GM23338 (cell line): Measurements from ENCODE around the gene DSEL. TPM values are rescaled to one million over a fixed set of nuclear protein-coding genes. Genes with fewer than 3 reads are reported as not detected.

ENCODE experiments used
- ATAC-seq: fragments of 200-7000 bp; cut with Tn5 transposase; 3 replicates; pipeline ENCODE4 v1.9.1; 2020
- DNase-seq: peaks from one replicate; pipeline ENCODE4 v3.0.0-alpha.2; 2015; ENCODE audit warnings: low spot score
- H2AFZ ChIP-seq: fragments of 200-600 bp; sonication (generic); 2 replicates; pipeline ENCODE4 v1.8.0; 2016; ENCODE audit warnings: antibody characterized with exemption, mild to moderate bottlenecking, moderate library complexity
- H3F3A ChIP-seq: fragments of 200-600 bp; sonication (generic); replicated peaks from 2 replicates; pipeline ENCODE4 v1.8.0; 2017; ENCODE audit warnings: antibody characterized with exemption, mixed run types, low read depth
- H3K27ac ChIP-seq: fragments of 200-600 bp; sonication (generic); 2 replicates; pipeline ENCODE4 v1.6.1; 2016; ENCODE audit warnings: low read depth
- H3K27me3 ChIP-seq: fragments of 200-600 bp; sonication (generic); 2 replicates; pipeline ENCODE4 v1.8.0; 2016; ENCODE audit warnings: mild to moderate bottlenecking, mixed run types, moderate library complexity; ENCODE audit not compliant: insufficient read depth
- H3K36me3 ChIP-seq: fragments of 200-600 bp; sonication (generic); 2 replicates; pipeline ENCODE4 v1.8.0; 2016; ENCODE audit warnings: mild to moderate bottlenecking; ENCODE audit not compliant: insufficient read depth
- H3K4me1 ChIP-seq: fragments of 200-600 bp; sonication (generic); 2 replicates; pipeline ENCODE4 v1.8.0; 2016; ENCODE audit warnings: mild to moderate bottlenecking, moderate library complexity; ENCODE audit not compliant: insufficient read depth
- H3K4me2 ChIP-seq: fragments of 200-600 bp; sonication (generic); 2 replicates; pipeline ENCODE4 v1.7.1; 2017; ENCODE audit warnings: mixed run types
- H3K4me3 ChIP-seq: fragments of 200-600 bp; sonication (generic); 2 replicates; pipeline ENCODE4 v1.6.1; 2016; ENCODE audit warnings: mixed run types
- H3K79me2 ChIP-seq: fragments of 200-600 bp; sonication (generic); replicated peaks from 2 replicates; pipeline ENCODE4 v1.8.0; 2017; ENCODE audit warnings: mild to moderate bottlenecking; ENCODE audit not compliant: insufficient read depth
- H3K9me2 ChIP-seq: fragments of 200-600 bp; sonication (generic); 2 replicates; pipeline ENCODE4 v1.8.0; 2017; ENCODE audit not compliant: insufficient read depth
- H4K20me1 ChIP-seq: fragments of 200-600 bp; sonication (generic); replicated peaks from 2 replicates; pipeline ENCODE4 v1.8.0; 2017; ENCODE audit warnings: mild to moderate bottlenecking; ENCODE audit not compliant: insufficient read depth
- H3K27ac Mint-ChIP-seq: 2 replicates; pipeline ENCODE4 v1.8.0; 2020; ENCODE audit warnings: inconsistent platforms, mild to moderate bottlenecking, moderate library complexity, mixed read lengths
- H3K27me3 Mint-ChIP-seq: 3 replicates; pipeline ENCODE4 v1.8.0; 2022; ENCODE audit warnings: low read depth, mild to moderate bottlenecking, moderate library complexity, mixed read lengths, inconsistent platforms; ENCODE audit not compliant: insufficient read depth, poor library complexity
- H3K36me3 Mint-ChIP-seq: 3 replicates; pipeline ENCODE4 v1.8.0; 2021; ENCODE audit warnings: low read depth, mild to moderate bottlenecking, inconsistent platforms, moderate library complexity, mixed read lengths
- H3K4me1 Mint-ChIP-seq: 3 replicates; pipeline ENCODE4 v1.8.0; 2020; ENCODE audit warnings: mild to moderate bottlenecking, inconsistent platforms, mixed read lengths
- H3K4me3 Mint-ChIP-seq: 3 replicates; pipeline ENCODE4 v1.8.0; 2021; ENCODE audit warnings: moderate library complexity, mild to moderate bottlenecking, inconsistent platforms, mixed read lengths
- H3K9me3 Mint-ChIP-seq: 3 replicates; pipeline ENCODE4 v1.8.0; 2020; ENCODE audit warnings: moderate library complexity, mild to moderate bottlenecking, inconsistent platforms, mixed read lengths
- POLR2AphosphoS5 ChIP-seq: IDR thresholded peaks from 2 replicates; pipeline ENCODE4 v1.6.1; 2016; ENCODE audit warnings: antibody characterized with exemption, low read depth
- ZNF114 ChIP-seq: fragments of 250-450 bp; sonication (Bioruptor Pico); IDR thresholded peaks from 2 replicates; pipeline ENCODE4 v1.5.0; 2020; ENCODE audit warnings: mild to moderate bottlenecking, moderate library complexity
- ZNF462 ChIP-seq: fragments of 250-450 bp; sonication (Bioruptor Pico); IDR thresholded peaks from 2 replicates; pipeline ENCODE4 v1.5.0; 2020; ENCODE audit warnings: mild to moderate bottlenecking, moderate library complexity
- long read RNA-seq: library from polyadenylated mRNA; unstranded; transcript quantifications from one replicate; pipeline ENCODE4 v2.0.0, GENCODE V29; 2020; ENCODE audit not compliant: unreplicated experiment
- polyA plus RNA-seq: library from polyadenylated mRNA; unstranded; fragments of >200 nt; fragmentation: Nextera tagmentation; extraction: Ambion mirVana; gene quantifications from 2 replicates; pipeline ENCODE4 v1.2.1, GENCODE V29; 2016
- total RNA-seq: library from RNA; depleted of rRNA; stranded (reverse); fragments of >200 nt; shearing (Covaris generic); gene quantifications from 2 replicates; pipeline ENCODE4 v1.2.3, GENCODE V29; 2014; rRNA removed

DSEL gene
- total RNA-seq (20.8 and 24.1 TPM in 2 replicates), polyA plus RNA-seq (4.9 and 5.7 TPM in 2 replicates)
- long read RNA-seq, full-length matches to known transcripts, result 6 of 17 reads
- long read RNA-seq, partial matches to known transcripts, result 0 of 17 reads
- long read RNA-seq, other reads (novel, unspliced or antisense), result 11 of 17 reads

GRCh38 chr18:67516539-67517443 is at the start of gene DSEL:
TSS of gene DSEL (minus strand) at chr18:67516720. CDS start at chr18:67514608, 2,112 bp downstream.
- Histone ChIP-seq H3K4me2 (peak within 1 kb of the TSS; percentile 94), H3K27me3 (no peaks in the 10 kb centered on the region), H3K79me2 (peaks cover 41% of the 10 kb centered on the region), H2AFZ (peak within 1 kb of the TSS; percentile 99), H3K4me1 (peaks cover 60% of the 10 kb centered on the region), H3F3A (no peaks in the 10 kb centered on the region), H3K9me2 (0 out of 2 replicates have a peak, but pooled peaks cover 4% of the 10 kb centered on the region), H3K36me3 (no peaks in the 10 kb centered on the region), H3K27ac (peak within 1 kb of the TSS; percentile 29; the same call in 1 of the 2 replicates), H4K20me1 (peaks cover 4% of the 10 kb centered on the region; the same call in 1 of the 2 replicates), H3K4me3 (peak within 1 kb of the TSS; percentile 94)
- Mint-ChIP-seq H3K9me3 (no peaks in the 10 kb centered on the region), H3K4me1 (peaks cover 56% of the 10 kb centered on the region), H3K27me3 (peaks cover 6% of the 10 kb centered on the region), H3K4me3 (peak within 1 kb of the TSS; percentile 93), H3K36me3 (peaks cover 41% of the 10 kb centered on the region), H3K27ac (peak within 1 kb of the TSS; percentile 92)
- peak; percentile 84 for TF ChIP-seq POLR2AphosphoS5
- TF ChIP-seq ZNF462 (CRISPR knock-in tag), result no peak
- peak; percentile 96 for DNase-seq
- ATAC-seq, result peak; percentile 82

DNA sequence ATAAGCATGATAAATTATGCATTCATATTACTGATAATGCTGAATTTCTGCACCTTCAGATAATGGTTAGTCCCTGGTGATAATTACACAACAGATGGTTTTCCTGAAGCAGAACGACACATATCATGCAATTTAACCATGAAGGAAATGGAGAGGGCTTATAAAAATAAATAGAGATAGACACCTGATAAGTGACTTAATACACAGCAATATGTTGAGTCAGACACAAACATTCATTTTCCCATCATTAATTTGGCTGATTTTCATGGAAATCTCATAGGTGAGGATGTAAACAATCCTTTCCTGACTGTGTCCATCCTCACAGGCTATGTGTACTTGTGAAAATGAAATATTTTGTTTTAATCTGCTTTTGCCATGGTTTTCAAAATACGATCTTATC is 36.9 kb upstream of the DSEL start:
- Histone ChIP-seq H3K4me2 (no peak overlapping the region), H3K9me2 (peaks cover 6% of the 10 kb centered on the region), H3K4me3 (no peak overlapping the region), H4K20me1 (no peaks in the 10 kb centered on the region), H3K27me3 (no peaks in the 10 kb centered on the region), H3K79me2 (no peaks in the 10 kb centered on the region), H3F3A (no peaks in the 10 kb centered on the region), H2AFZ (no peak overlapping the region), H3K36me3 (no peaks in the 10 kb centered on the region), H3K27ac (no peak overlapping the region), H3K4me1 (0 out of 2 replicates have a peak, but pooled peaks cover 7% of the 10 kb centered on the region)
- Mint-ChIP-seq H3K27ac (no peak overlapping the region), H3K27me3 (no peaks in the 10 kb centered on the region), H3K4me3 (no peak overlapping the region), H3K4me1 (no peaks in the 10 kb centered on the region; the same call in 2 of the 3 replicates), H3K9me3 (peaks cover 7% of the 10 kb centered on the region; the same call in 2 of the 3 replicates), H3K36me3 (peaks cover 4% of the 10 kb centered on the region; the same call in 2 of the 3 replicates)
- no peak for DNase-seq
- ATAC-seq, result no peak
- TF ChIP-seq ZNF114, result no peak
